ENCODE data around the gene CAD. TPM values are rescaled to one million over a fixed set of nuclear protein-coding genes. Genes with fewer than 3 reads are reported as not detected.

The CAD gene
- total RNA-seq, 1 donor from 2014 or later = 146 TPM

DNA sequence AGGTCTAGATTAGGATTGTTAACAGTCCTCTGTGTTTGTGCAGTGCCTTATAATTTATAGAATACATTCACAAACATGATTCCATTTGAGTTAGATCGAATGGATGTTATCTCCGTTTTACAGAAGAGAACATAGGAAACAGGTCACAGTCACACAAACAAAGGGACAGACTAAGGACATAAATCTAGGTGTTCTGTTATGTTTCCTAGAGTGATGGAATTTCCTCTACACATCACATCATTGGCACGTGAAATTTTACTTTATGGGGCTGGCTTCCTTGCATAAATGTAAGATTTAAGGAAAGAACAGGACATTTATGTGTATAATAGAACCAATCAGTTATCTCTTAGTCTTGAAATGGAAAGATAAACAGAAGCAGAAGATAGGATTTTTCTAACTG lies 71.4 kb downstream of the CAD start:
- no peaks in the 10 kb centered on the region for H3K36me3 Mint-ChIP-seq (ENCODE audit: low read depth)
- H3K9me3 Mint-ChIP-seq = no peaks in the 10 kb centered on the region
- H3K27ac Mint-ChIP-seq = no peak overlapping the region
- H3K27me3 Mint-ChIP-seq (ENCODE audit: low read depth) = peaks cover 50% of the 10 kb centered on the region
- DNase-seq (ENCODE audit: low spot score) = no peak
- intact Hi-C loops (cut with micrococcal nuclease) = no loop called here
- no peak overlapping the region for H3K4me3 Mint-ChIP-seq (ENCODE audit: low read depth)
- H3K4me1 Mint-ChIP-seq (ENCODE audit: low read depth) = no peaks in the 10 kb centered on the region

DNA sequence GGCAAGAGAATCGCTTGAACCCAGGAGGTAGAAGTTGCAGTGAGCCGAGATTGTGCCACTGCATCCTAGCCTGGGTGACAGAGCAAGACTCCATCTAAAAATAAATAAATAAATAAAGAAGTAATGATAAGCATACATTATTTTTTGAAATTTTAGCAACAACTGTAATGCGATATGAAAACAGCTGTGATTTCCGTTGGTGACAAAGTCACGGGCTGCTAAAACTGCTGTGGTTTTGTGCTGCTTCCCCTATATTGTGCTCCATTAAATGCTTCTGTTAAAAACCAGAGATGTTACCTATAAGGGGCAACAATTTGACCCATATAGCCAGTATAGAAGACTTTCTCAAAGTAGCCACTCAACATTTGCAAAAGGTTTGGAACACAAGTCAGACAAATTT lies 73.4 kb downstream of the CAD start:
- H3K27me3 Mint-ChIP-seq (ENCODE audit: low read depth) = peaks cover 46% of the 10 kb centered on the region
- no peaks in the 10 kb centered on the region for H3K9me3 Mint-ChIP-seq
- H3K4me3 Mint-ChIP-seq (ENCODE audit: low read depth) = no peak overlapping the region
- intact Hi-C loops (cut with micrococcal nuclease) = no loop called here
- H3K4me1 Mint-ChIP-seq (ENCODE audit: low read depth) = no peaks in the 10 kb centered on the region
- H3K27ac Mint-ChIP-seq = no peak overlapping the region
- no peak for DNase-seq (ENCODE audit: low spot score)
- H3K36me3 Mint-ChIP-seq (ENCODE audit: low read depth) = no peaks in the 10 kb centered on the region

DNA sequence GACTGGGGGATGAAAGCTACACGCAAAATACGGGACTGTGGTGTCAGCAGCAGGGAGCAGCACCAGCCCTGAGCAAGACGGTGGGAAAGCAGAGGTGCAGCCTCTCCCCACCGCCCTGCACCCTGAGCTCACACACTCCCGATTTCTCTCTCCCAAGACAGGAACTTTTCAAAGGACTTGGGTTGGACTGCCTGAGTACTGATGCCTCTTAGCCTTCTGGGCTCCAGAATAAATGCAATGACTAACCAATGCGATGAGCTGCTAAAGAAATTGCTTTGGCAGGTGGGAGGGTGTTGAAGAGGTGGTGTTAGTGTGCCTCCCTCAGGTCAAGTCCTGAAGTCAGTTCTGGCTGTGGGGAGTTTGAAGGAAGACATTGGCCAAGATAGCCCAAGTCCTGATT lies 74.7 kb downstream of the CAD start:
- Mint-ChIP-seq H3K4me1 (ENCODE audit: low read depth) (no peaks in the 10 kb centered on the region), H3K9me3 (no peaks in the 10 kb centered on the region), H3K27me3 (ENCODE audit: low read depth) (peaks cover 37% of the 10 kb centered on the region), H3K36me3 (ENCODE audit: low read depth) (no peaks in the 10 kb centered on the region), H3K27ac (no peak overlapping the region), H3K4me3 (ENCODE audit: low read depth) (no peak overlapping the region)
- no peak for DNase-seq (ENCODE audit: low spot score)
- intact Hi-C loops (cut with micrococcal nuclease) = no loop called here

Other genes with a start within 250 kb of the CAD start
- gene MAPRE3, start 246.7 kb upstream of the CAD start, total RNA-seq = 1.8 and 2.2 TPM in 2 replicates
- gene TMEM214, start 184.4 kb upstream of the CAD start, total RNA-seq = 96.3 and 102 TPM in 2 replicates
- 12.5 and 13.8 TPM in 2 replicates for gene AGBL5, start 165.7 kb upstream of the CAD start, total RNA-seq
- gene OST4, start 145.7 kb upstream of the CAD start, total RNA-seq = 330 and 341 TPM in 2 replicates
- 0.87 and 0.94 TPM in 2 replicates for gene EMILIN1, start 138.8 kb upstream of the CAD start, total RNA-seq
- 12.3 and 13.4 TPM in 2 replicates for gene KHK, start 130.6 kb upstream of the CAD start, total RNA-seq
- 8.1 and 9.0 TPM in 2 replicates for gene CGREF1, start 98.2 kb upstream of the CAD start, total RNA-seq
- gene ABHD1, start 93.6 kb upstream of the CAD start, total RNA-seq = 1.2 and 1.5 TPM in 2 replicates
- gene PREB, start 82.7 kb upstream of the CAD start, total RNA-seq = 79.8 and 82.6 TPM in 2 replicates
- not detected in 2 replicates for gene PRR30, start 78.0 kb upstream of the CAD start, total RNA-seq
- gene TCF23, start 68.4 kb upstream of the CAD start, total RNA-seq = not detected in 2 replicates
- 107 and 114 TPM in 2 replicates for gene ATRAID, start 5.3 kb upstream of the CAD start, total RNA-seq
- gene SLC5A6, start 5.1 kb upstream of the CAD start, total RNA-seq = 70.7 and 73.9 TPM in 2 replicates
- gene SLC30A3, start 45.7 kb downstream of the CAD start, total RNA-seq = 1.7 and 1.9 TPM in 2 replicates
- gene DNAJC5G, start 58.1 kb downstream of the CAD start, total RNA-seq = not detected in 2 replicates
- 0.21 and 0.25 TPM in 2 replicates for gene TRIM54, start 65.1 kb downstream of the CAD start, total RNA-seq
- gene UCN, start 91.1 kb downstream of the CAD start, total RNA-seq = 0.94 and 1.3 TPM in 2 replicates
- gene MPV17, start 105.7 kb downstream of the CAD start, total RNA-seq = 80.4 and 82.6 TPM in 2 replicates
- 65.8 and 66.9 TPM in 2 replicates for gene GTF3C2, start 139.4 kb downstream of the CAD start, total RNA-seq
- gene EIF2B4, start 153.0 kb downstream of the CAD start, total RNA-seq = 43.4 and 44.8 TPM in 2 replicates
- 117 and 120 TPM in 2 replicates for gene SNX17, start 153.2 kb downstream of the CAD start, total RNA-seq
- 11.7 and 12.8 TPM in 2 replicates for gene ZNF513, start 163.4 kb downstream of the CAD start, total RNA-seq
- 159 and 163 TPM in 2 replicates for gene PPM1G, start 192.2 kb downstream of the CAD start, total RNA-seq
- 98.0 and 106 TPM in 2 replicates for gene NRBP1, start 211.3 kb downstream of the CAD start, total RNA-seq
- 6.2 and 7.5 TPM in 2 replicates for gene KRTCAP3, start 225.0 kb downstream of the CAD start, total RNA-seq